Measurements from ENCODE around the gene ARID1A. TPM values are rescaled to one million over a fixed set of nuclear protein-coding genes. Genes with fewer than 3 reads are reported as not detected.

ARID1A gene
- total and polyA plus RNA-seq, 9 of the 15 experiments (the other 6 are each of a cell fraction or from before 2014, with no cell fraction given): 8.3 to 88.3 (median 22.5) TPM

DNA sequence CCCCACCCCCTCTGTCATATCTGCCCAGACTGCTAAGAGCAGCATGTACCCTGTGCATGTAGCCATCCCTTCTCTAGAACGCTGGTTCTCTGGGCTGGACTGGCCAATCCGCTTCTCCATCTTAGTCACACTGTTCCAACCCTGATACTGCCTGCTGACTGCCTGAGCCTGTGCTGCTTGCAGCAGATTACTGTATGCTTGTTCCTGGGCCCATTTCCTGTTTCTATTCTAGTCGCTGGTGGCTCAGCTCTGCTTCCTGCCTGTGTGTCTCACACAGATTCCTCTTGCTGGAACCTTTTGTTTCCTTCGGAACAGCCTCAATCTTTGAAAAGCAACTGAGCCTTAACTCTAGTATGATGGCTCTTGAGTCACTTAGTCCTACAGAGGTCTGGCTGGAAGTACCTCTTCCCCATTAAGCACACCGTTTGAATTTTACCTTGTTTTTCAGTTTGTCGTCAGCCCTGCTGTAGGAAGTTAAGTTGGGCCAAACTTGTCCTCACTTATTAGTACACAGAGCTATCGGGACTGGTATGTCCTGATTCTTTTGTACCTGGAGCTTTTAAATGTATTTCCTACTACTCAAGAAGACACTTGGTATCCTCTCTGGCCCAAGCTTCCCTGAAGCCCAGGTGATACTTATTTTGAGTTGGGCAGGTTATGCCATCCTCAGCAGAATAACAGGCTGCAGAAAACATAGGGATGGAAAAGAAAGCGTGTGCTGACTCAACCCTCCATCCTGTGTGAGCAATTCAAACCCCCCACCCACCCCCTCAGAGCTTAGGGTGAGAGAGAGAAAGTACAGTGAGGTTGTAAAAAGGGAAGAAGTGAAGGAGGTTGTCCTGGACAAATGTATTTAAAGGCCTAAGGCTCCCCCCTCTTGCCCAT, 48.5 kb downstream of the ARID1A start (continued):
- TF ChIP-seq DMBX1 (CRISPR knock-in tag; IDR thresholded peaks at IDR 0.05; ENCODE audit: borderline replicate concordance) (peak; percentile 88), STAT5A (IDR thresholded peaks at IDR 0.05; ENCODE audit: borderline replicate concordance, low read length) (peak; percentile 70), KDM5B (IDR thresholded peaks at IDR 0.05; ENCODE audit: insufficient replicate concordance, low read depth, low read length) (no peak), RBM14 (IDR thresholded peaks at IDR 0.05; ENCODE audit: borderline replicate concordance, insufficient read depth, low read depth, low read length) (no peak), CHD4 (IDR thresholded peaks at IDR 0.05; ENCODE audit: insufficient read depth, insufficient replicate concordance, low read depth, low read length, poor library complexity, severe bottlenecking) (no peak), RBM39 (optimal IDR thresholded peaks at IDR 0.05; ENCODE audit: low read depth, low read length) (peak; percentile 91), ZNF384 (IDR thresholded peaks at IDR 0.05; ENCODE audit: low read depth, low read length) (peak; percentile 36; the same call in 1 of the 2 replicates), SREBF1 (IDR thresholded peaks at IDR 0.05; ENCODE audit: borderline replicate concordance, low read depth, low read length) (no peak), DACH1 (IDR thresholded peaks at IDR 0.05; ENCODE audit: partially characterized antibody) (peak; percentile 28), CREB1 (IDR thresholded peaks at IDR 0.05) (peak; percentile 60; the same call in 1 of the 2 replicates), CREB1 (CRISPR knock-in tag; IDR thresholded peaks at IDR 0.05) (peak; percentile 56; the same call in 1 of the 2 replicates), SOX6 (IDR thresholded peaks at IDR 0.05) (peak; percentile 90), GATA2 (CRISPR knock-in tag; IDR thresholded peaks at IDR 0.05) (no peak), ZNF778 (CRISPR knock-in tag; IDR thresholded peaks at IDR 0.05) (no peak)
- TF ChIP-seq, protein P1, sequence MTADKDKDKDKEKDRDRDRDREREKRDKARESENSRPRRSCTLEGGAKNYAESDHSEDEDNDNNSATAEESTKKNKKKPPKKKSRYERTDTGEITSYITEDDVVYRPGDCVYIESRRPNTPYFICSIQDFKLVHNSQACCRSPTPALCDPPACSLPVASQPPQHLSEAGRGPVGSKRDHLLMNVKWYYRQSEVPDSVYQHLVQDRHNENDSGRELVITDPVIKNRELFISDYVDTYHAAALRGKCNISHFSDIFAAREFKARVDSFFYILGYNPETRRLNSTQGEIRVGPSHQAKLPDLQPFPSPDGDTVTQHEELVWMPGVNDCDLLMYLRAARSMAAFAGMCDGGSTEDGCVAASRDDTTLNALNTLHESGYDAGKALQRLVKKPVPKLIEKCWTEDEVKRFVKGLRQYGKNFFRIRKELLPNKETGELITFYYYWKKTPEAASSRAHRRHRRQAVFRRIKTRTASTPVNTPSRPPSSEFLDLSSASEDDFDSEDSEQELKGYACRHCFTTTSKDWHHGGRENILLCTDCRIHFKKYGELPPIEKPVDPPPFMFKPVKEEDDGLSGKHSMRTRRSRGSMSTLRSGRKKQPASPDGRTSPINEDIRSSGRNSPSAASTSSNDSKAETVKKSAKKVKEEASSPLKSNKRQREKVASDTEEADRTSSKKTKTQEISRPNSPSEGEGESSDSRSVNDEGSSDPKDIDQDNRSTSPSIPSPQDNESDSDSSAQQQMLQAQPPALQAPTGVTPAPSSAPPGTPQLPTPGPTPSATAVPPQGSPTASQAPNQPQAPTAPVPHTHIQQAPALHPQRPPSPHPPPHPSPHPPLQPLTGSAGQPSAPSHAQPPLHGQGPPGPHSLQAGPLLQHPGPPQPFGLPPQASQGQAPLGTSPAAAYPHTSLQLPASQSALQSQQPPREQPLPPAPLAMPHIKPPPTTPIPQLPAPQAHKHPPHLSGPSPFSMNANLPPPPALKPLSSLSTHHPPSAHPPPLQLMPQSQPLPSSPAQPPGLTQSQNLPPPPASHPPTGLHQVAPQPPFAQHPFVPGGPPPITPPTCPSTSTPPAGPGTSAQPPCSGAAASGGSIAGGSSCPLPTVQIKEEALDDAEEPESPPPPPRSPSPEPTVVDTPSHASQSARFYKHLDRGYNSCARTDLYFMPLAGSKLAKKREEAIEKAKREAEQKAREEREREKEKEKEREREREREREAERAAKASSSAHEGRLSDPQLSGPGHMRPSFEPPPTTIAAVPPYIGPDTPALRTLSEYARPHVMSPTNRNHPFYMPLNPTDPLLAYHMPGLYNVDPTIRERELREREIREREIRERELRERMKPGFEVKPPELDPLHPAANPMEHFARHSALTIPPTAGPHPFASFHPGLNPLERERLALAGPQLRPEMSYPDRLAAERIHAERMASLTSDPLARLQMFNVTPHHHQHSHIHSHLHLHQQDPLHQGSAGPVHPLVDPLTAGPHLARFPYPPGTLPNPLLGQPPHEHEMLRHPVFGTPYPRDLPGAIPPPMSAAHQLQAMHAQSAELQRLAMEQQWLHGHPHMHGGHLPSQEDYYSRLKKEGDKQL (CRISPR knock-in tag; IDR thresholded peaks at IDR 0.05; ENCODE audit: borderline replicate concordance): no peak
- TF ChIP-seq, protein P2, sequence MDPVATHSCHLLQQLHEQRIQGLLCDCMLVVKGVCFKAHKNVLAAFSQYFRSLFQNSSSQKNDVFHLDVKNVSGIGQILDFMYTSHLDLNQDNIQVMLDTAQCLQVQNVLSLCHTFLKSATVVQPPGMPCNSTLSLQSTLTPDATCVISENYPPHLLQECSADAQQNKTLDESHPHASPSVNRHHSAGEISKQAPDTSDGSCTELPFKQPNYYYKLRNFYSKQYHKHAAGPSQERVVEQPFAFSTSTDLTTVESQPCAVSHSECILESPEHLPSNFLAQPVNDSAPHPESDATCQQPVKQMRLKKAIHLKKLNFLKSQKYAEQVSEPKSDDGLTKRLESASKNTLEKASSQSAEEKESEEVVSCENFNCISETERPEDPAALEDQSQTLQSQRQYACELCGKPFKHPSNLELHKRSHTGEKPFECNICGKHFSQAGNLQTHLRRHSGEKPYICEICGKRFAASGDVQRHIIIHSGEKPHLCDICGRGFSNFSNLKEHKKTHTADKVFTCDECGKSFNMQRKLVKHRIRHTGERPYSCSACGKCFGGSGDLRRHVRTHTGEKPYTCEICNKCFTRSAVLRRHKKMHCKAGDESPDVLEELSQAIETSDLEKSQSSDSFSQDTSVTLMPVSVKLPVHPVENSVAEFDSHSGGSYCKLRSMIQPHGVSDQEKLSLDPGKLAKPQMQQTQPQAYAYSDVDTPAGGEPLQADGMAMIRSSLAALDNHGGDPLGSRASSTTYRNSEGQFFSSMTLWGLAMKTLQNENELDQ (CRISPR knock-in tag; IDR thresholded peaks at IDR 0.05; ENCODE audit: borderline replicate concordance): no peak

All from K562 (cell line).